WTC11 (cell line): Measurements from ENCODE around the gene TTLL11. TPM values are rescaled to one million over a fixed set of nuclear protein-coding genes. Genes with fewer than 3 reads are reported as not detected.

Experiments used
- CREM ChIP-seq: sonication (generic); formaldehyde crosslinking; IDR thresholded peaks from 2 replicates; pipeline ENCODE4 v1.8.1; 2022; ENCODE audit warnings: mild to moderate bottlenecking, missing genetic modification reagents, moderate library complexity
- ETV6 ChIP-seq: sonication (generic); formaldehyde crosslinking; IDR thresholded peaks from 2 replicates; pipeline ENCODE4 v1.8.1; 2022; ENCODE audit warnings: mild to moderate bottlenecking, missing genetic modification reagents
- FOXP1 ChIP-seq: sonication (generic); formaldehyde crosslinking; IDR thresholded peaks from 2 replicates; pipeline ENCODE4 v1.8.0; 2022; ENCODE audit warnings: missing genetic modification reagents, mild to moderate bottlenecking, moderate library complexity, borderline replicate concordance
- MYBL2 ChIP-seq: sonication (generic); formaldehyde crosslinking; IDR thresholded peaks from 2 replicates; pipeline ENCODE4 v1.8.1; 2023; ENCODE audit warnings: mild to moderate bottlenecking, moderate library complexity, missing genetic modification reagents
- NFE2L1 ChIP-seq: sonication (generic); formaldehyde crosslinking; IDR thresholded peaks from 2 replicates; pipeline ENCODE4 v1.8.1; 2023; ENCODE audit warnings: missing genetic modification reagents
- NR2C2 ChIP-seq: sonication (generic); formaldehyde crosslinking; IDR thresholded peaks from 2 replicates; pipeline ENCODE4 v1.8.0; 2022; ENCODE audit warnings: mild to moderate bottlenecking, missing genetic modification reagents
- OVOL2 ChIP-seq: fragments of 250-450 bp; sonication (Bioruptor Pico); IDR thresholded peaks from 2 replicates; pipeline ENCODE4 v1.9.0; 2021; ENCODE audit warnings: mild to moderate bottlenecking, borderline replicate concordance
- SMAD3 ChIP-seq: sonication (generic); formaldehyde crosslinking; IDR thresholded peaks from 2 replicates; pipeline ENCODE4 v1.8.0; 2022; ENCODE audit warnings: missing genetic modification reagents, mild to moderate bottlenecking, borderline replicate concordance
- SP1 ChIP-seq: sonication (generic); formaldehyde crosslinking; conservative IDR thresholded peaks from 2 replicates; pipeline ENCODE4 v1.8.1; 2022; ENCODE audit warnings: missing genetic modification reagents
- TEAD4 ChIP-seq: sonication (generic); formaldehyde crosslinking; IDR thresholded peaks from 2 replicates; pipeline ENCODE4 v1.8.0; 2022; ENCODE audit warnings: mild to moderate bottlenecking, missing genetic modification reagents
- TP53 ChIP-seq: sonication (generic); formaldehyde crosslinking; IDR thresholded peaks from 2 replicates; pipeline ENCODE4 v1.8.1; 2023; ENCODE audit warnings: mild to moderate bottlenecking, missing genetic modification reagents
- ZNF232 ChIP-seq: sonication (generic); formaldehyde crosslinking; IDR thresholded peaks from 2 replicates; pipeline ENCODE4 v1.8.0; 2022; ENCODE audit warnings: mild to moderate bottlenecking, missing genetic modification reagents
- ZNF396 ChIP-seq: fragments of 250-450 bp; sonication (Bioruptor Pico); IDR thresholded peaks from 2 replicates; pipeline ENCODE4 v1.8.0; 2021; ENCODE audit warnings: mild to moderate bottlenecking, moderate library complexity, borderline replicate concordance
- total RNA-seq: library from RNA; stranded (reverse); gene quantifications from 3 replicates; pipeline ENCODE4 v1.2.3, GENCODE V29; 2021
- TF ChIP-seq, protein P1 (sequence below): fragments of 250-450 bp; sonication (Bioruptor Pico); IDR thresholded peaks from 2 replicates; pipeline ENCODE4 v1.8.0; 2021; ENCODE audit warnings: mild to moderate bottlenecking
- TF ChIP-seq, protein P2 (sequence below): sonication (generic); formaldehyde crosslinking; IDR thresholded peaks from 2 replicates; pipeline ENCODE4 v1.8.1; 2023; ENCODE audit warnings: mild to moderate bottlenecking, moderate library complexity, missing genetic modification reagents
- TF ChIP-seq, protein P3 (sequence below): sonication (generic); formaldehyde crosslinking; IDR thresholded peaks from 2 replicates; pipeline ENCODE4 v1.8.1; 2023; ENCODE audit warnings: mild to moderate bottlenecking, missing genetic modification reagents
- TF ChIP-seq, protein P4 (sequence below): fragments of 250-450 bp; sonication (Bioruptor Pico); conservative IDR thresholded peaks from 2 replicates; pipeline ENCODE4 v1.9.0; 2021; ENCODE audit warnings: mild to moderate bottlenecking
- TF ChIP-seq, protein P5 (sequence below): sonication (generic); formaldehyde crosslinking; IDR thresholded peaks from 2 replicates; pipeline ENCODE4 v1.8.1; 2023; ENCODE audit warnings: mild to moderate bottlenecking, missing genetic modification reagents, borderline replicate concordance
- TF ChIP-seq, protein P6 (sequence below): fragments of 250-450 bp; sonication (Bioruptor Pico); IDR thresholded peaks from 2 replicates; pipeline ENCODE4 v1.9.0; 2021; ENCODE audit warnings: moderate library complexity, mild to moderate bottlenecking, inconsistent platforms, borderline replicate concordance
- TF ChIP-seq, protein P7 (sequence below): sonication (generic); formaldehyde crosslinking; IDR thresholded peaks from 2 replicates; pipeline ENCODE4 v1.8.0; 2023; ENCODE audit warnings: missing genetic modification reagents, mild to moderate bottlenecking, borderline replicate concordance

Gene TTLL11
- total RNA-seq, 1 experiment from 2014 or later, result 1.1 TPM

DNA sequence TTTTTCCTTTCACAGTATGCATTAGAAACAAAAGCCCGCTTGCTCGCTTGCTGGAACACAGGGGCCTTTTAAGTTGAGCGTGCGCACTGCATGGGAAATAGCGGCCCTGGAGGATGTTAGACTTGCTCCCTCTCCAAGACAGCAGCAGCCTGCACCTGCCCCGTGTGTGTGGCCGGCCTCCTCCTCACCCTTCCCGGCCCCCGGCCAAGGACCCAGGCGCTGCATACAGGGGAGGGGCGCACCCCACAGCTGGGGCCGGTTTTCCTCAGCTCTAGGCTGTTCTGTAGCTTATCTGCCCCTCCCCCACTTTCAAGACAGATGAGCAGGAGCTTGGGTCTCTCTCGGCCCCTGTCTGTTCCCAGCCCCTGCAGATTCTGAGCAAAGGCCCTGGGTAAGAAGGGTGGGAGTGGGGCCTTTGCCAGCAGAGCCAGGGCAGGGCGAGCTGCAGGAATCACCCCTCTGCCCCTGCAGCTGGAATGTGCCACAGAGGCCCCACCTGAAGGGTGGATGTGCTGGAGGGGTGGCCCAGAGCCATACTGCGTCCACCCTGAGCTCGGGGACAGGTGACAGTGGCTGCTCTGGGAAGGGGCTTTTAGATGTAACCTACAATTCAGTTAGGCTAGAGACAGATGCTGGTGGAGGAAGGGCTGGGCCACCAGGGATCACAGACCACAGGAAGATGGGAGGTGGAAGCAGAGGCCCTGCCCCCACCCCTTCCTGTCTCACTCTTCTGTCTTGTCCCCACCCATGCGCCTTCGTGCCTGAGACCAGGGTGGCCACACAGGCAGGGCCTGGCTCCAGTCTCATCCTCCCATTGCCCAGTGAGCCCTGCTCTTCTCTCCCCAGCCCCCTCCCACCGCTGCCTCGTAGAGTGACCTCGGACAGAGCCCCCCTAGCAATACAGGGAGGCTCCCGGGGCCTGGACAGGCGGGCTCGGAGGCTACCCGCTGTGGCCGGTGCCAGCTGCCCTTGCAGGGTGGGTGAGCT, 309.3 kb downstream of the TTLL11 start (continued):
- TF ChIP-seq SMAD3 (no peak), OVOL2 (no peak), TEAD4 (no peak), NR2C2 (no peak), FOXP1 (CRISPR knock-in tag) (peak; percentile 30; the same call in 1 of the 2 replicates), NFE2L1 (no peak), CREM (CRISPR knock-in tag) (no peak), MYBL2 (CRISPR knock-in tag) (no peak), TP53 (CRISPR knock-in tag) (0 out of 2 replicates have a peak, but pooled peaks have one; percentile 28), ZNF232 (CRISPR knock-in tag) (no peak), ZNF396 (CRISPR knock-in tag) (no peak), ETV6 (no peak), SP1 (CRISPR knock-in tag) (no peak)
- TF ChIP-seq, protein P1, sequence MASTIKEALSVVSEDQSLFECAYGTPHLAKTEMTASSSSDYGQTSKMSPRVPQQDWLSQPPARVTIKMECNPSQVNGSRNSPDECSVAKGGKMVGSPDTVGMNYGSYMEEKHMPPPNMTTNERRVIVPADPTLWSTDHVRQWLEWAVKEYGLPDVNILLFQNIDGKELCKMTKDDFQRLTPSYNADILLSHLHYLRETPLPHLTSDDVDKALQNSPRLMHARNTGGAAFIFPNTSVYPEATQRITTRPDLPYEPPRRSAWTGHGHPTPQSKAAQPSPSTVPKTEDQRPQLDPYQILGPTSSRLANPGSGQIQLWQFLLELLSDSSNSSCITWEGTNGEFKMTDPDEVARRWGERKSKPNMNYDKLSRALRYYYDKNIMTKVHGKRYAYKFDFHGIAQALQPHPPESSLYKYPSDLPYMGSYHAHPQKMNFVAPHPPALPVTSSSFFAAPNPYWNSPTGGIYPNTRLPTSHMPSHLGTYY (CRISPR knock-in tag), result no peak
- TF ChIP-seq, protein P2, sequence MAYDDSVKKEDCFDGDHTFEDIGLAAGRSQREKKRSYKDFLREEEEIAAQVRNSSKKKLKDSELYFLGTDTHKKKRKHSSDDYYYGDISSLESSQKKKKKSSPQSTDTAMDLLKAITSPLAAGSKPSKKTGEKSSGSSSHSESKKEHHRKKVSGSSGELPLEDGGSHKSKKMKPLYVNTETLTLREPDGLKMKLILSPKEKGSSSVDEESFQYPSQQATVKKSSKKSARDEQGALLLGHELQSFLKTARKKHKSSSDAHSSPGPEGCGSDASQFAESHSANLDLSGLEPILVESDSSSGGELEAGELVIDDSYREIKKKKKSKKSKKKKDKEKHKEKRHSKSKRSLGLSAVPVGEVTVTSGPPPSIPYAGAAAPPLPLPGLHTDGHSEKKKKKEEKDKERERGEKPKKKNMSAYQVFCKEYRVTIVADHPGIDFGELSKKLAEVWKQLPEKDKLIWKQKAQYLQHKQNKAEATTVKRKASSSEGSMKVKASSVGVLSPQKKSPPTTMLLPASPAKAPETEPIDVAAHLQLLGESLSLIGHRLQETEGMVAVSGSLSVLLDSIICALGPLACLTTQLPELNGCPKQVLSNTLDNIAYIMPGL (CRISPR knock-in tag), result no peak
- TF ChIP-seq, protein P3, sequence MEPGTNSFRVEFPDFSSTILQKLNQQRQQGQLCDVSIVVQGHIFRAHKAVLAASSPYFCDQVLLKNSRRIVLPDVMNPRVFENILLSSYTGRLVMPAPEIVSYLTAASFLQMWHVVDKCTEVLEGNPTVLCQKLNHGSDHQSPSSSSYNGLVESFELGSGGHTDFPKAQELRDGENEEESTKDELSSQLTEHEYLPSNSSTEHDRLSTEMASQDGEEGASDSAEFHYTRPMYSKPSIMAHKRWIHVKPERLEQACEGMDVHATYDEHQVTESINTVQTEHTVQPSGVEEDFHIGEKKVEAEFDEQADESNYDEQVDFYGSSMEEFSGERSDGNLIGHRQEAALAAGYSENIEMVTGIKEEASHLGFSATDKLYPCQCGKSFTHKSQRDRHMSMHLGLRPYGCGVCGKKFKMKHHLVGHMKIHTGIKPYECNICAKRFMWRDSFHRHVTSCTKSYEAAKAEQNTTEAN, result no peak
- TF ChIP-seq, protein P4, sequence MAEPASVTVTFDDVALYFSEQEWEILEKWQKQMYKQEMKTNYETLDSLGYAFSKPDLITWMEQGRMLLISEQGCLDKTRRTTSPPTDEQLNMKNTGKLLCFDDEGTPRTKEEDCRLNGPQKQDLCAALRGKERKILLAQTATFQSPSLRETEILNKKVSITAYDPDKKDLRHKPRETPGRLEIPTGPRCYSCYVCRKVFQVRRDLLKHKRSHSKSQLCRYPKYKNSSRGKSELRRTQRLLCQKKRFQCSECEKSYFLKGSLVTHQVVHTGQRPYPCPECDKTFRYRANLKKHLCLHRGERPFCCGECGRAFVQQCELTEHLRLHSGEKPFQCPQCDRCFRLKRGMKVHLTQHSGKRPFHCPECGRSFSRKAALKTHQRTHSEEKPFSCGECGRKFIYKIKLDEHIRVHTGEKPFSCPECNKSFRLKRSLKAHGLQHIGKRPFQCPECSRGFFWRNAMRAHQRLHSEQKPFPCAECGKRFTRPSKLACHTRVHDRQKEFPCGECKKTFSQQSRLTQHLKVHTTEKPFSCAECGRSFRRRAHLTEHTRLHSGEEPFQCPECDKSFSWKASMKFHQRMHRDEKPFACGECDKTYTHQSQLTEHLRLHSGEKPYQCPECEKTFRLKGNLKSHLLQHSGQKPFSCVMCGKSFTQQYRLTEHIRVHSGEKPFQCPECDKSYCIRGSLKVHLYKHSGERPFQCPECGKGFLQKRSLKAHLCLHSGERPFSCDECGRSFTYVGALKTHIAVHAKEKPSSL (CRISPR knock-in tag), result no peak
- TF ChIP-seq, protein P5, sequence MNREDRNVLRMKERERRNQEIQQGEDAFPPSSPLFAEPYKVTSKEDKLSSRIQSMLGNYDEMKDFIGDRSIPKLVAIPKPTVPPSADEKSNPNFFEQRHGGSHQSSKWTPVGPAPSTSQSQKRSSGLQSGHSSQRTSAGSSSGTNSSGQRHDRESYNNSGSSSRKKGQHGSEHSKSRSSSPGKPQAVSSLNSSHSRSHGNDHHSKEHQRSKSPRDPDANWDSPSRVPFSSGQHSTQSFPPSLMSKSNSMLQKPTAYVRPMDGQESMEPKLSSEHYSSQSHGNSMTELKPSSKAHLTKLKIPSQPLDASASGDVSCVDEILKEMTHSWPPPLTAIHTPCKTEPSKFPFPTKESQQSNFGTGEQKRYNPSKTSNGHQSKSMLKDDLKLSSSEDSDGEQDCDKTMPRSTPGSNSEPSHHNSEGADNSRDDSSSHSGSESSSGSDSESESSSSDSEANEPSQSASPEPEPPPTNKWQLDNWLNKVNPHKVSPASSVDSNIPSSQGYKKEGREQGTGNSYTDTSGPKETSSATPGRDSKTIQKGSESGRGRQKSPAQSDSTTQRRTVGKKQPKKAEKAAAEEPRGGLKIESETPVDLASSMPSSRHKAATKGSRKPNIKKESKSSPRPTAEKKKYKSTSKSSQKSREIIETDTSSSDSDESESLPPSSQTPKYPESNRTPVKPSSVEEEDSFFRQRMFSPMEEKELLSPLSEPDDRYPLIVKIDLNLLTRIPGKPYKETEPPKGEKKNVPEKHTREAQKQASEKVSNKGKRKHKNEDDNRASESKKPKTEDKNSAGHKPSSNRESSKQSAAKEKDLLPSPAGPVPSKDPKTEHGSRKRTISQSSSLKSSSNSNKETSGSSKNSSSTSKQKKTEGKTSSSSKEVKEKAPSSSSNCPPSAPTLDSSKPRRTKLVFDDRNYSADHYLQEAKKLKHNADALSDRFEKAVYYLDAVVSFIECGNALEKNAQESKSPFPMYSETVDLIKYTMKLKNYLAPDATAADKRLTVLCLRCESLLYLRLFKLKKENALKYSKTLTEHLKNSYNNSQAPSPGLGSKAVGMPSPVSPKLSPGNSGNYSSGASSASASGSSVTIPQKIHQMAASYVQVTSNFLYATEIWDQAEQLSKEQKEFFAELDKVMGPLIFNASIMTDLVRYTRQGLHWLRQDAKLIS, result no peak
- TF ChIP-seq, protein P6, sequence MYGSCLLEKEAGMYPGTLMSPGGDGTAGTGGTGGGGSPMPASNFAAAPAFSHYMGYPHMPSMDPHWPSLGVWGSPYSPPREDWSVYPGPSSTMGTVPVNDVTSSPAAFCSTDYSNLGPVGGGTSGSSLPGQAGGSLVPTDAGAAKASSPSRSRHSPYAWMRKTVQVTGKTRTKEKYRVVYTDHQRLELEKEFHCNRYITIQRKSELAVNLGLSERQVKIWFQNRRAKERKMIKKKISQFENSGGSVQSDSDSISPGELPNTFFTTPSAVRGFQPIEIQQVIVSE (CRISPR knock-in tag), result no peak
- TF ChIP-seq, protein P7, sequence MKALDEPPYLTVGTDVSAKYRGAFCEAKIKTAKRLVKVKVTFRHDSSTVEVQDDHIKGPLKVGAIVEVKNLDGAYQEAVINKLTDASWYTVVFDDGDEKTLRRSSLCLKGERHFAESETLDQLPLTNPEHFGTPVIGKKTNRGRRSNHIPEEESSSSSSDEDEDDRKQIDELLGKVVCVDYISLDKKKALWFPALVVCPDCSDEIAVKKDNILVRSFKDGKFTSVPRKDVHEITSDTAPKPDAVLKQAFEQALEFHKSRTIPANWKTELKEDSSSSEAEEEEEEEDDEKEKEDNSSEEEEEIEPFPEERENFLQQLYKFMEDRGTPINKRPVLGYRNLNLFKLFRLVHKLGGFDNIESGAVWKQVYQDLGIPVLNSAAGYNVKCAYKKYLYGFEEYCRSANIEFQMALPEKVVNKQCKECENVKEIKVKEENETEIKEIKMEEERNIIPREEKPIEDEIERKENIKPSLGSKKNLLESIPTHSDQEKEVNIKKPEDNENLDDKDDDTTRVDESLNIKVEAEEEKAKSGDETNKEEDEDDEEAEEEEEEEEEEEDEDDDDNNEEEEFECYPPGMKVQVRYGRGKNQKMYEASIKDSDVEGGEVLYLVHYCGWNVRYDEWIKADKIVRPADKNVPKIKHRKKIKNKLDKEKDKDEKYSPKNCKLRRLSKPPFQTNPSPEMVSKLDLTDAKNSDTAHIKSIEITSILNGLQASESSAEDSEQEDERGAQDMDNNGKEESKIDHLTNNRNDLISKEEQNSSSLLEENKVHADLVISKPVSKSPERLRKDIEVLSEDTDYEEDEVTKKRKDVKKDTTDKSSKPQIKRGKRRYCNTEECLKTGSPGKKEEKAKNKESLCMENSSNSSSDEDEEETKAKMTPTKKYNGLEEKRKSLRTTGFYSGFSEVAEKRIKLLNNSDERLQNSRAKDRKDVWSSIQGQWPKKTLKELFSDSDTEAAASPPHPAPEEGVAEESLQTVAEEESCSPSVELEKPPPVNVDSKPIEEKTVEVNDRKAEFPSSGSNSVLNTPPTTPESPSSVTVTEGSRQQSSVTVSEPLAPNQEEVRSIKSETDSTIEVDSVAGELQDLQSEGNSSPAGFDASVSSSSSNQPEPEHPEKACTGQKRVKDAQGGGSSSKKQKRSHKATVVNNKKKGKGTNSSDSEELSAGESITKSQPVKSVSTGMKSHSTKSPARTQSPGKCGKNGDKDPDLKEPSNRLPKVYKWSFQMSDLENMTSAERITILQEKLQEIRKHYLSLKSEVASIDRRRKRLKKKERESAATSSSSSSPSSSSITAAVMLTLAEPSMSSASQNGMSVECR (CRISPR knock-in tag), result no peak
